Small intestine (tissue), 7 donors: ENCODE data around the gene SEPTIN2. TPM values are rescaled to one million over a fixed set of nuclear protein-coding genes. Genes with fewer than 3 reads are reported as not detected.

ENCODE experiments used
- DNase-seq, 2 donors: peaks; one replicate each; pipeline versions ENCODE4 v3.0.0 to v3.0.0-alpha.2; 2013
- FAIRE-seq: peaks from 2 replicates; lab custom pipeline; 2012; peaks lifted over from hg19 to GRCh38; lab: Jason Lieb, UNC
- H3K27ac ChIP-seq, 3 donors: one replicate each; pipeline ENCODE4 v1.5.1; 2013; ENCODE audit warnings: low read length in 2 of 3, mild to moderate bottlenecking in 2 of 3, control low read depth in 1 of 3, inconsistent platforms in 1 of 3, low read depth in 1 of 3, moderate library complexity in 1 of 3
- H3K27me3 ChIP-seq, 3 donors: one replicate each; pipeline ENCODE4 v1.6.1; 2013; ENCODE audit warnings: low read length in 3 of 3, inconsistent platforms in 1 of 3; ENCODE audit not compliant: control insufficient read depth in 3 of 3, insufficient read depth in 3 of 3
- H3K36me3 ChIP-seq, 3 donors: one replicate each; pipeline ENCODE4 v1.6.1; 2013; ENCODE audit warnings: low read length in 3 of 3, inconsistent platforms in 1 of 3, low read depth in 1 of 3, mild to moderate bottlenecking in 1 of 3, moderate library complexity in 1 of 3; ENCODE audit not compliant: control insufficient read depth in 3 of 3, insufficient read depth in 2 of 3
- H3K4me1 ChIP-seq, 3 donors: one replicate each; pipeline ENCODE4 v1.6.1; 2013; ENCODE audit warnings: low read length in 2 of 3, inconsistent platforms in 1 of 3, low read depth in 1 of 3, mild to moderate bottlenecking in 1 of 3, moderate library complexity in 1 of 3; ENCODE audit not compliant: control insufficient read depth in 3 of 3, insufficient read depth in 2 of 3
- H3K4me3 ChIP-seq, 3 donors: one replicate each; pipeline ENCODE4 v1.5.1; 2013; ENCODE audit warnings: low read length in 3 of 3, control low read depth in 1 of 3, inconsistent platforms in 1 of 3, low read depth in 1 of 3, mild to moderate bottlenecking in 1 of 3, moderate library complexity in 1 of 3
- H3K9me3 ChIP-seq, 2 donors: one replicate each; pipeline ENCODE4 v1.6.1; 2013; ENCODE audit warnings: low read depth in 1 of 2, low read length in 1 of 2; ENCODE audit not compliant: control insufficient read depth in 2 of 2, insufficient read depth in 1 of 2
- WGBS, 3 donors: extraction: QIAGEN DNeasy Blood & Tissue Kit; methylation state at CpG; one replicate each; pipeline ENCODE4 v1.1.7; 2013; 5-methylcytosine and 5-hydroxymethylcytosine counted together
- polyA plus RNA-seq, 4 donors: library from polyadenylated mRNA; stranded (reverse) in 3 of 4; unstranded in 1 of 4; fragments of 200-250 nt in 3 of 4; fragments of 120-200 nt in 1 of 4; gene quantifications; one replicate each; pipeline versions ENCODE4 v1.2.1 to v1.2.3, GENCODE V29; 2013
- donor health status: healthy with polysubstance abuse.
- donor health status: control.
- donor health status: control.
- donor health status: Bipolar disorder and iron deficiency.
- donor health status: healthy.

Gene SEPTIN2
- polyA plus RNA-seq, 4 donors: 112 to 311 (median 148) TPM

DNA sequence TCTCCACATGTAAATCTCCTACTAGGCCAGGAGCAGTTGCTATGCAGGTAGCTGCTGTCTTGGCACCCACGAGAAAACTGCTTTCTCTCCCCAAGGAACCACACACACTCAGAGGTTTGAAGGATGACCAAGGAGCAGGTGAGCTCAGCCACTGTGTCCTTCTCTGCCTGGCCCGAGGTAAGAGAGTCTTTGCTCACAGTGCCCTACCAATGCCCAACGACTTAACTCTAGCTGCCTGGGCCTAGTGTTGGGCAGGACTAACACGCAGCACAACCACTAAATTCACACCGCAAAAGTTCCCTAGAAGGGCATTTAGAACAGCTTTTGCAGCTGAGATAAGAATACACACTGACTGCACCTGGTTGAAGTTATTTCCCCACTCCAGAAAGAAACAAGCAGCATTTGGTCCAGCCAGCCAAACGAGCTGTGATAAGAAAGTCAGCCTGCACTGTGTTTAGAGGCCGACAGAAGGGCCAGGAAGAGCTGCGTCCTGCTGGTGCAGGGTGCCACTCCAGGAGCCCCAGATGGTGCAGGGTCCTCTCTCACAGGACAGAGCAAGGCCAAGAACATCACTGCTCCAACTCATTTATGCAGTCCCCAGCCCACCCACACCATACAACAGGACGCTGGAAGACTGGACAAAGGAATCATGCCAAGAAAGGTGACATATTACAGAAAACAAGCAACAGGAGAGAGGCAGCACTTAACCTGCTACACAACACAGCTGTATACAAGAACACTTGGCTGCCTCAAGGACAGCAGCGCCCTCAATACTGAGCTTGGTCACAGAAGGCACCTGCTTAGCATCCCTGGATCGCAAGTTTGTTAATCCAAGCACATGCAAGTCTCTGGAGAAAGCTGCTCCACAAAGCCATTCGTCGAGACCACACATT, 12.7 kb upstream of the SEPTIN2 start:
- FAIRE-seq: no peak
- Histone ChIP-seq H3K4me3 (no peak overlapping the region), H3K4me1 (peaks cover 0 to 6% (median 4%) of the 10 kb centered on the region in 3 donors), H3K27ac (no peak overlapping the region), H3K9me3 (no peaks in the 10 kb centered on the region), H3K27me3 (no peaks in the 10 kb centered on the region), H3K36me3 (peaks cover 0 to 13% (median 0%) of the 10 kb centered on the region in 3 donors)
- WGBS, 3 donors: 39 to 68% (median 48%) methylated on average over 13 of the region's 13 CpGs
- DNase-seq: no peak

DNA sequence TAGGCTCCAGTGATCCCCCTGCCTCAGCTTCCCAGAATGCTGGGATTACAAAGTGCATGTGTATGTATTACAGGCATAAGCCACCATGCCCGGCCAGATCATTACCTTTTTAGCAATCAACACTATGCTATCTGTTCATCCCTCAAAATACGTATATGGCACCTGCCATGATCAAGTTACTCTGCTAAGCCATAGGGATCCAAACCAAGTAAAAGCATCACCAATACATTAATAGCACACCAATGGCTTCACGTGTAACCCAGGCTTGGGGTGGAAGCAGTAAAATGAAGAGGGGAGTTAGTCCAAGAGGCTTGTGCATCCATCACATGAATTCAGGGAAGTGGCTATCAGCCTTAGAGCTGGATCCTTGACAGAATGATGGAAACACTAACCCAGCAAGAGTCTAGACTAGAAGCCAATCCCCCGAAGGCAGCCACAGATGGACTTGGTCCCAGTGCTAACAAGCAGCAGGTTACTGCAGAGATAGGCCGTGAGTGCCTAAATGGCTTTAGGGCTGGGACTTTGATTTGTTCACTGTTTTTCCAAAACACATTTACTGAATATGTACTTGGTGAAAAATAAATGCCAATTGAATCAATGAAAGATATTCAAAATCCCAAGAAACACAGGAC, 11.6 kb upstream of the SEPTIN2 start:
- WGBS, 3 donors: 62 to 67% (median 63%) methylated on average over 5 of the region's 5 CpGs
- DNase-seq (no peak), FAIRE-seq (no peak)
- H3K4me3 ChIP-seq: no peak overlapping the region
- H3K27ac ChIP-seq: no peak overlapping the region
- H3K36me3 ChIP-seq: peaks cover 0 to 14% (median 0%) of the 10 kb centered on the region in 3 donors
- peaks cover 0 to 6% (median 4%) of the 10 kb centered on the region in 3 donors for H3K4me1 ChIP-seq
- H3K9me3 ChIP-seq: no peaks in the 10 kb centered on the region
- no peaks in the 10 kb centered on the region for H3K27me3 ChIP-seq

DNA sequence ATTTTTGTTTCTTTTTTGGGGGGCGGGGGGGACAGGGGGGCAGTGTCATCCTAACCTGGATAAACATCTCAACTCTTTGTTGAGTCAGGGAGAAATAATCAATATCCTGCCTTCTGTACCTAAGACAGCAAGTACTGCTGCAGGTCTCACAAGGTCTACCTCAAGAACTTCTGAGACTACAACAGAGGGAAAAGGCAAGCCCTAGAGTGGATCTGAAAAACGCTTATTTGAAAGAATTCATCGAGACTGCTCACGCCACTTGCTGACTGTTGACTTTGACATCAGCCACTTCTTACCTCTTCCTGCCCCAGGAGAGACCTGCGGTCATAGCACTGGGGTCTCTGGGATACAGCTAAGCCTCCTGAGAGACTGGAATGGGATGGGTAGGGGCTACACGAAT, 8.7 kb upstream of the SEPTIN2 start:
- Histone ChIP-seq H3K9me3 (no peaks in the 10 kb centered on the region), H3K27me3 (no peaks in the 10 kb centered on the region), H3K4me1 (peaks cover 4 to 8% (median 6%) of the 10 kb centered on the region in 3 donors), H3K36me3 (peaks cover 0 to 12% (median 0%) of the 10 kb centered on the region in 3 donors), H3K27ac (peak overlapping the region in 1 of 3 donors; percentile 22), H3K4me3 (no peak overlapping the region)
- DNase-seq (no peak), FAIRE-seq (no peak)
- 75 to 78% (median 76%) methylated on average over 6 of the region's 6 CpGs for WGBS, 3 donors

- Histone ChIP-seq H3K36me3 (peaks cover 0 to 12% (median 0%) of the 10 kb centered on the region in 3 donors), H3K9me3 (no peaks in the 10 kb centered on the region), H3K27ac (no peak overlapping the region), H3K27me3 (no peaks in the 10 kb centered on the region), H3K4me1 (peaks cover 5 to 10% (median 8%) of the 10 kb centered on the region in 3 donors), H3K4me3 (no peak overlapping the region)
- FAIRE-seq: no peak
- DNase-seq: no peak
- WGBS, 3 donors: 85 to 92% (median 85%) methylated on average over 5 of the region's 5 CpGs
Observed at GRCh38 chr2:241308267-241308666, 7.5 kb upstream of the SEPTIN2 start.

DNA sequence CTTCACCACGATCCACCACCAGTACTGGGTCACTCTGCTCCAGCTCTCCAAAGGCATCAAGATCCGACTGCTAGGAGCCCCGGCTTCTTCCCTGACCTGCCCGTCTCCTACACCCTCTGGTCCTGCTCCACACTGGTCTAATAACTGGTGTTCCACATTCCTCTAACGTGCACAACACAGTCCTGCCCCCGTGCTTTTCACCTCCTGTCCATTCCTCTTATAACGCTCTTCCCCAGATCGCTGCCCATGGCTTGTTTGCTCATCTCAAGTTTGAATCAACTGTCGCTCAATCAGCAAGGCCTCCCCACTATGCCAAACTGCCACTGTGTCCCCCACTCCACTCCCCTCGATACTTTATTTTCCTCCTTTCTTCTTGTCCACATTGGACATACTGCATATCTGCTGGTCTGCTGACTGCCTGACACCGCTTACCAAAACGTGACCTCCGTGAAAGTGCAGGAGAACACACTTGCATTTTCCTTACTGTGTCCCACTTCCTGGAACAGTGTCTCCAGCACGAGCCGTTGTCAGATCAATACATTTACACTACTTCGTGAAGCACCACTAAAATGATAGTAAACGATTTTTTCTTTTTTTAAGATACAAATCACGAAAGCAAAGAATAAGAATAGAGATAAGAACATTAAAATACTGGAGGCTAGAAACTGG, 6.8 kb upstream of the SEPTIN2 start:
- H3K4me3 ChIP-seq: no peak overlapping the region
- no peaks in the 10 kb centered on the region for H3K9me3 ChIP-seq
- DNase-seq (peak in 1 of 2 donors; percentile 31), FAIRE-seq (no peak)
- H3K4me1 ChIP-seq: peaks cover 4 to 14% (median 11%) of the 10 kb centered on the region in 3 donors
- peak overlapping the region in 2 of 3 donors; percentile 35 to 59 for H3K27ac ChIP-seq
- 67 to 77% (median 70%) methylated on average over 18 of the region's 18 CpGs for WGBS, 3 donors
- H3K36me3 ChIP-seq: peaks cover 0 to 12% (median 0%) of the 10 kb centered on the region in 3 donors
- H3K27me3 ChIP-seq: no peaks in the 10 kb centered on the region

GRCh38 chr2:241309684-241310117, 6.0 kb upstream of the SEPTIN2 start:
- peak overlapping the region in 1 of 3 donors; percentile 59 for H3K27ac ChIP-seq
- DNase-seq (peak in 1 of 2 donors; percentile 57), FAIRE-seq (no peak)
- WGBS, 3 donors: 42 to 58% (median 55%) methylated on average over 2 of the region's 2 CpGs
- H3K9me3 ChIP-seq: no peaks in the 10 kb centered on the region
- peaks cover 0 to 12% (median 0%) of the 10 kb centered on the region in 3 donors for H3K36me3 ChIP-seq
- H3K4me3 ChIP-seq: no peak overlapping the region
- peaks cover 4 to 15% (median 12%) of the 10 kb centered on the region in 3 donors for H3K4me1 ChIP-seq
- no peaks in the 10 kb centered on the region for H3K27me3 ChIP-seq

DNA sequence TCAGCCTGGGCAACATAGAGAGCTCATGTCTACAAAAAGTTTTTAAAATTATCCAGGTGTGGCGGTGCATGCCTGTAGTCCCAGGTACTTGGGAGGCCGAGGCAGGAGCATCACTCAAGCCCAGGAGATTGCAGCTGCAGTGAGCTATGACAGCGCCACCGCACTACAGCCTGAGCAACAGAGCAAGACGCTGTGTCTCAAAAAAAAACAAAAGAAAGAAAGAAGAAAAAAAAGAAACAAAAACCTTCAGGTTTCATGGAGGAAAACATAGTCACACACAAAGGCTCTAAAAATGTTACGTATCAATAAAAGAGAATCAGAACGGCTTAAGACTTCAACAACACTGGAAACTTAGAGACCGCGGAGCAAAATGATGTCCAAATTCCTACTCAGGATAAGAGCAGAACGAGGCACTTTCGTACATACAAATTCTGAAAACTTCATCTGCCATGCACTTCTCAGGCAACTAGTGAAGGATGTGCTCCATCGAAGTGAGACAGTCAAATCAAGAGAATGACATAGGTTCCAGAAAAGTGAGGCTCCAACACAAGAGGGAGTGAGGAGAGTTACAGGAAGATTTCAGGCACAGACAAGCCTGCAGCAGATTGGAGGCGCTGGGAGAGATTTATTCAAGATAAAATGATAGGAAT, 4.7 kb upstream of the SEPTIN2 start:
- H3K27me3 ChIP-seq: no peaks in the 10 kb centered on the region
- peaks cover 0 to 7% (median 0%) of the 10 kb centered on the region in 3 donors for H3K36me3 ChIP-seq
- no peaks in the 10 kb centered on the region for H3K9me3 ChIP-seq
- no peak overlapping the region for H3K4me3 ChIP-seq
- FAIRE-seq: no peak
- WGBS, 3 donors: 87 to 92% (median 88%) methylated on average over 13 of the region's 13 CpGs
- no peak overlapping the region for H3K27ac ChIP-seq
- DNase-seq: no peak
- H3K4me1 ChIP-seq: peaks cover 4 to 15% (median 12%) of the 10 kb centered on the region in 3 donors
